OCI-LY1 (cell line): Measurements from ENCODE around the gene TLCD1.

Experiments
- H2AFZ ChIP-seq: fragments of 200-600 bp; sonication (generic), shearing (Covaris generic); 2 replicates; pipeline ENCODE4 v1.6.0; 2014; ENCODE audit warnings: antibody characterized with exemption, mild to moderate bottlenecking, low read length
- H3F3A ChIP-seq: fragments of 200-600 bp; sonication (generic), shearing (Covaris generic); 2 replicates; pipeline ENCODE4 v1.6.0; 2014; ENCODE audit warnings: mild to moderate bottlenecking, antibody characterized with exemption, low read length, moderate library complexity; ENCODE audit not compliant: insufficient read depth
- H3K27ac ChIP-seq: fragments of 200-600 bp; sonication (generic); 2 replicates; pipeline ENCODE4 v1.5.1; 2014; ENCODE audit warnings: low read length, mixed run types, mild to moderate bottlenecking, low read depth; ENCODE audit not compliant: poor library complexity, severe bottlenecking
- H3K27me3 ChIP-seq: fragments of 200-600 bp; sonication (generic); 2 replicates; pipeline ENCODE4 v1.6.0; 2014; ENCODE audit warnings: antibody characterized with exemption, mild to moderate bottlenecking, low read length, moderate library complexity; ENCODE audit not compliant: insufficient read depth
- H3K36me3 ChIP-seq: fragments of 200-600 bp; sonication (generic); 2 replicates; pipeline ENCODE4 v1.6.1; 2014; ENCODE audit warnings: mild to moderate bottlenecking, antibody characterized with exemption, low read length, moderate library complexity, mixed read lengths; ENCODE audit not compliant: insufficient read depth
- H3K4me1 ChIP-seq: fragments of 200-600 bp; sonication (generic); 2 replicates; pipeline ENCODE4 v1.5.1; 2014; ENCODE audit warnings: mild to moderate bottlenecking, low read length, moderate library complexity; ENCODE audit not compliant: insufficient read depth, severe bottlenecking
- H3K4me2 ChIP-seq: fragments of 200-600 bp; sonication (generic), shearing (Covaris generic); 2 replicates; pipeline ENCODE4 v1.6.1; 2014; ENCODE audit warnings: low read length
- H3K4me3 ChIP-seq: fragments of 200-600 bp; sonication (generic); 2 replicates; pipeline ENCODE4 v1.5.1; 2014; ENCODE audit warnings: low read length, low read depth, mild to moderate bottlenecking, mixed read lengths; ENCODE audit not compliant: poor library complexity, severe bottlenecking
- H3K79me2 ChIP-seq: fragments of 200-600 bp; shearing (Covaris generic); 2 replicates; pipeline ENCODE4 v1.6.1; 2016; ENCODE audit warnings: mixed run types, low read length, mixed read lengths; ENCODE audit not compliant: insufficient read depth
- H3K9ac ChIP-seq: fragments of 200-600 bp; sonication (generic), shearing (Covaris generic); 2 replicates; pipeline ENCODE4 v1.6.1; 2014; ENCODE audit warnings: mild to moderate bottlenecking, low read length, mixed read lengths
- H3K9me2 ChIP-seq: fragments of 200-600 bp; sonication (generic), shearing (Covaris generic); 2 replicates; pipeline ENCODE4 v1.6.1; 2014; ENCODE audit warnings: low read depth, mild to moderate bottlenecking, low read length, mixed read lengths
- H3K9me3 ChIP-seq: fragments of 200-600 bp; shearing (Covaris generic); 2 replicates; pipeline ENCODE4 v1.6.1; 2014; ENCODE audit warnings: low read length, mixed read lengths
- H4K20me1 ChIP-seq: fragments of 200-600 bp; sonication (generic), shearing (Covaris generic); 2 replicates; pipeline ENCODE4 v1.6.0; 2016; ENCODE audit warnings: mild to moderate bottlenecking, low read length; ENCODE audit not compliant: insufficient read depth
- CTCF ChIP-seq: fragments of 200-600 bp; sonication (generic), shearing (Covaris generic); IDR thresholded peaks from 2 replicates; pipeline ENCODE4 v1.5.1; 2017; ENCODE audit warnings: mild to moderate bottlenecking, antibody characterized with exemption, low read length, moderate library complexity, mixed read lengths
- EZH2 ChIP-seq: fragments of 200-600 bp; sonication (generic), shearing (Covaris generic); IDR thresholded peaks from 2 replicates; pipeline ENCODE4 v1.8.0; 2017; ENCODE audit warnings: borderline replicate concordance, mixed run types, mild to moderate bottlenecking, antibody characterized with exemption, low read length, moderate library complexity, mixed read lengths

Gene TLCD1

GRCh38 chr17:28714281-28714680, 11.8 kb downstream of the TLCD1 start:
- H2AFZ ChIP-seq = no peak overlapping the region
- no peaks in the 10 kb centered on the region for H3K9me2 ChIP-seq
- H3K27me3 ChIP-seq = no peaks in the 10 kb centered on the region
- H3K79me2 ChIP-seq = no peaks in the 10 kb centered on the region
- H3F3A ChIP-seq = no peaks in the 10 kb centered on the region
- H3K36me3 ChIP-seq = no peaks in the 10 kb centered on the region
- no peak overlapping the region for H3K27ac ChIP-seq
- no peak overlapping the region for H3K9ac ChIP-seq
- H4K20me1 ChIP-seq = no peaks in the 10 kb centered on the region
- peaks cover 48% of the 10 kb centered on the region for H3K4me1 ChIP-seq
- H3K9me3 ChIP-seq = no peaks in the 10 kb centered on the region
- H3K4me3 ChIP-seq = no peak overlapping the region
- TF ChIP-seq EZH2 (no peak), CTCF (0 out of 2 replicates have a peak, but pooled peaks have one; percentile 5)
- H3K4me2 ChIP-seq = no peak overlapping the region

GRCh38 chr17:28712705-28713415, 13.2 kb downstream of the TLCD1 start:
- Histone ChIP-seq H3K9me3 (no peaks in the 10 kb centered on the region), H3K4me2 (peak overlapping the region; percentile 81; the same call in 1 of the 2 replicates), H3K27me3 (no peaks in the 10 kb centered on the region), H4K20me1 (no peaks in the 10 kb centered on the region), H3K9me2 (no peaks in the 10 kb centered on the region), H3K9ac (no peak overlapping the region; the same call in 1 of the 2 replicates), H3K4me1 (peaks cover 35% of the 10 kb centered on the region), H3K36me3 (no peaks in the 10 kb centered on the region), H3K27ac (no peak overlapping the region), H3K79me2 (no peaks in the 10 kb centered on the region), H3F3A (no peaks in the 10 kb centered on the region), H3K4me3 (no peak overlapping the region), H2AFZ (no peak overlapping the region)
- TF ChIP-seq EZH2 (no peak), CTCF (no peak)

DNA sequence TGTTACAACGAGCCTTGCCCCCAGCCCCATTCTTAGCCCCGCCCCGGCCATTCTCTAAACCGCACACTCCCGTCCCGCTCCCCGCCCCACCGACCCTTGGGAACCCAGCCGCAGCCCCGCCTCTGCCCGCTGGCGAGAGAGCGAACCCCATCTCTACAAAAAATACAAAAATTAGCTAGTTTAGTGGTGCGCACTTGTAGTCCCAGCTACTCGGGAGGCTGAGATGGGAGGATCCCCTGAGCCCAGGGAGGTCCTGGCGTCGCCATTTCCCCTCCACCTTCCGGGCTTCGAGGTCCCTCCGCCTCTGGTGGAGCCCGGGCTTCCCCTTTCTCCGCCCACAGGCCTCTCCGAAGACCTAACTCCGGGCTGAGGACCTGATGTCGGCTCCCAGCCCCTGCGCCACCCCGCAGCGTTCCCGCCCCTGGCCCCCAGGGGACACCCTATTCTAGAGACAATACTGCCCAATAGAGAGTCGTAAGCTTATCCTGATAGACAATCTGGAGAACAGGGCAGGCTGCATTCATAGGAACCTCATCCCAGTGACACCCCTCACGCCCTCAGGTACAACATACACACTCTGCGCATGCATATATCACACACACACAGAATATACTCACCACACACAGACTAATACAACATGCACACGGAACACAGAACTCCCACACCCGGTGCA, 13.9 kb downstream of the TLCD1 start:
- Histone ChIP-seq H3K4me1 (peaks cover 29% of the 10 kb centered on the region), H3K9me3 (no peaks in the 10 kb centered on the region), H3K9ac (peak overlapping the region; percentile 65), H3K4me3 (peak overlapping the region; percentile 66), H3K27me3 (no peaks in the 10 kb centered on the region), H3K4me2 (peak overlapping the region; percentile 81), H3K79me2 (no peaks in the 10 kb centered on the region), H3F3A (no peaks in the 10 kb centered on the region), H4K20me1 (no peaks in the 10 kb centered on the region), H2AFZ (0 out of 2 replicates have a peak overlapping the region, but pooled peaks have one; percentile 9), H3K27ac (no peak overlapping the region), H3K36me3 (no peaks in the 10 kb centered on the region), H3K9me2 (no peaks in the 10 kb centered on the region)
- no peak for TF ChIP-seq EZH2
- TF ChIP-seq CTCF = peak; percentile 34; the same call in 1 of the 2 replicates
